PC-9 (cell line): ENCODE measurements around the gene SEPHS2.

Experiments
- CTCF ChIP-seq: fragments of 200-600 bp; sonication (generic); conservative IDR thresholded peaks from 2 replicates; pipeline ENCODE4 v1.6.1; 2017; ENCODE audit warnings: mixed run types, antibody characterized with exemption, mild to moderate bottlenecking, moderate library complexity
- EZH2 ChIP-seq: fragments of 200-600 bp; sonication (generic); IDR thresholded peaks from 2 replicates; pipeline ENCODE4 v1.8.0; 2017; ENCODE audit warnings: antibody characterized with exemption, low read depth

- TF ChIP-seq CTCF (no peak), EZH2 (no peak)
Observed at GRCh38 chr16:30394592-30395154, 51.0 kb downstream of the SEPHS2 start.
